ENCODE results near the gene FLII. TPM values are rescaled to one million over a fixed set of nuclear protein-coding genes. Genes with fewer than 3 reads are reported as not detected.

The FLII gene
- total and polyA plus RNA-seq, 3 donors from 2014 or later, result 317 to 383 (median 351) TPM

DNA sequence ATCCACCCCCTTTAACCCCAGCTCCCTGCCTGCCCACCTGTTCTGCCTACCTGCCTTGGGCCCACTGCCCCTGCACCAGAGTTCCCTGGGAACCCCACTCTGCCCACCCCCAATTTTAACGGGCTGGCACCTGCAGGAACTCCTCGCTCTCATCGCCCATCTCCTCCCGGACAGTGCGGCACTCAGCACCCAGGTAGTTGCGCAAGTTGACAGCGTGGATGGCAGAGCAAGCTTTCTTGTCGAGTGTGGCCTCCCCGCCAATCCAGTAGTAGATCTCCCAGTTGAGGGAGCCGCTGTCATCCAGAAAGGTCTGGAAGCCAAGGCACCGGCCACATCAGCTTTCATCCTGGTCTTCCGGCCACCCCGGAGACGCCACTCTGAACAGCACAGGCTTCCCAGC, 7.8 kb downstream of the FLII start:
- H3K36me3 ChIP-seq (ENCODE audit: low read depth, missing control alignments), result no peaks in the 10 kb centered on the region
- 95 to 97% methylated on average over 11 to 14 of the region's 14 CpGs for WGBS, 2 donors
- H3K27ac ChIP-seq, result no peak overlapping the region
- no peak for DNase-seq
- H3K27me3 ChIP-seq, result no peaks in the 10 kb centered on the region
- peaks cover 26% of the 10 kb centered on the region for H3K4me1 ChIP-seq
- H3K4me3 ChIP-seq, result no peak overlapping the region
- intact Hi-C loops (cut with DNase I; ENCODE audit: low total_unique reads), result no loop called here
- no peak for TF ChIP-seq POLR2A (IDR thresholded peaks at IDR 0.05)
- TF ChIP-seq, protein P1, sequence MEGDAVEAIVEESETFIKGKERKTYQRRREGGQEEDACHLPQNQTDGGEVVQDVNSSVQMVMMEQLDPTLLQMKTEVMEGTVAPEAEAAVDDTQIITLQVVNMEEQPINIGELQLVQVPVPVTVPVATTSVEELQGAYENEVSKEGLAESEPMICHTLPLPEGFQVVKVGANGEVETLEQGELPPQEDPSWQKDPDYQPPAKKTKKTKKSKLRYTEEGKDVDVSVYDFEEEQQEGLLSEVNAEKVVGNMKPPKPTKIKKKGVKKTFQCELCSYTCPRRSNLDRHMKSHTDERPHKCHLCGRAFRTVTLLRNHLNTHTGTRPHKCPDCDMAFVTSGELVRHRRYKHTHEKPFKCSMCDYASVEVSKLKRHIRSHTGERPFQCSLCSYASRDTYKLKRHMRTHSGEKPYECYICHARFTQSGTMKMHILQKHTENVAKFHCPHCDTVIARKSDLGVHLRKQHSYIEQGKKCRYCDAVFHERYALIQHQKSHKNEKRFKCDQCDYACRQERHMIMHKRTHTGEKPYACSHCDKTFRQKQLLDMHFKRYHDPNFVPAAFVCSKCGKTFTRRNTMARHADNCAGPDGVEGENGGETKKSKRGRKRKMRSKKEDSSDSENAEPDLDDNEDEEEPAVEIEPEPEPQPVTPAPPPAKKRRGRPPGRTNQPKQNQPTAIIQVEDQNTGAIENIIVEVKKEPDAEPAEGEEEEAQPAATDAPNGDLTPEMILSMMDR (IDR thresholded peaks at IDR 0.05), result no peak
- H3K9me3 ChIP-seq, result no peaks in the 10 kb centered on the region

DNA sequence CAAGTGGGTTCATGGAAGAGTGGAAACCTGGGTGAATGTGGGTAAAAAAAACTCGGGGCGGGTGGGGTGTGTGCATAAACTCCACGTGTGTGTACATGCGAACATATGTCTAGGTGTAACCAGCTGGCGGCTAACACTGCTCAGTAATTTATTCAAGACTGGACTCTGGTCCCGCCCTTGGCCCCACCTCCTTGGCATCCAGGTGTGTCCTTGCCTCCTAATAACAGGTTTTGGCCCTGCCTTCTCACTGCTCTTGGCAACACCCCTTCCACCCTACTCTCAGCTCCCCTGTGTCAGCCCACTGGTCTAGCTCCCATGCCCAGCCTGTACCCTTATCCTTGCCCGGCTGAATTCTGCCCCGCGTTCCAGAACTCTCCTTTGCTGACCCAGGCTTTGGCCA, 8.3 kb downstream of the FLII start:
- DNase-seq, result no peak
- H3K27me3 ChIP-seq, result no peaks in the 10 kb centered on the region
- intact Hi-C loops (cut with DNase I; ENCODE audit: low total_unique reads), result no loop called here
- no peak overlapping the region for H3K27ac ChIP-seq
- peaks cover 26% of the 10 kb centered on the region for H3K4me1 ChIP-seq
- H3K36me3 ChIP-seq (ENCODE audit: low read depth, missing control alignments), result no peaks in the 10 kb centered on the region
- 76 to 94% methylated on average over 9 of the region's 9 CpGs for WGBS, 2 donors
- H3K9me3 ChIP-seq, result no peaks in the 10 kb centered on the region
- TF ChIP-seq, protein P1 (IDR thresholded peaks at IDR 0.05), result no peak
- no peak for TF ChIP-seq POLR2A (IDR thresholded peaks at IDR 0.05)
- no peak overlapping the region for H3K4me3 ChIP-seq

DNA sequence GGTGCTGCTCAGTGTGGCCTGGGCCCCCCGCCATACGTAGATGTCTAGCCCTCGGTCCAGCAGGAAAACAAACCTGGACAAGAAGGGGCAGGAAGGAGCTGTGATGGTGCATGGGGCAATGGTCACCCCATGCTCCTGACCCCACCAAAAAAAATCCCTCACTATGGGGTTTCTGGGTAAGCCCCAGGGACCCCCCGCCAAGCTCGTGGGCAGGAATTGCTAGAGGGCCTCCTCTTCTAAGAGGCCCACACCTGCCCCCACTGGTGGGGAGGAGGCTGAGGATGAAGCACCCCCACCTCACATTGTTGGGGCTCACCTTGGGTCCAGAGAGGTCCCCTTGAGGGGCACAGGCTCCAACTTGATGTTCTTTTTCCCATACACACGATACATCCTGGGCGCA, 9.7 kb downstream of the FLII start:
- no peak overlapping the region for H3K27ac ChIP-seq

DNA sequence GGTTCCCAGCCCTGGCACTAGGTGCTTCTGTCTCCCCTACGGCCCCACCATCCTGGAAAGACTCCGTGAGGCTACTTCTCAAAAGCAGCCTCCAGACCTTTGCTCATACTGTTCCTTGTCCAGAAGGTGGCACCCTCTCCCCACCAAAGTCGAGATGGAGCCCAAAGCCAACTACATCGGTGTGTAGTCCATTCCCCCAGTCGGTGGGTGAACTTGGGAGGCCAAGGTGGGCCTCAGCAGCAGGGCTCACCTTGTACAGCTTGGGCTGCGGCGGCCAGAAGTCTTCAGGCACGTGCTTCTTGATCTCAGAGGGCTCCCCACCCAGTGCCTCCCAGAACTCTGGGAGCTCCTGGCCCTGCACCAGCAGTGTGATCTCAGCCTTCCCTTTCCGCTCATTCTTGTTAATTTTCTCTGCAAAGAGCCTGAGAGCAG, 10.2 kb downstream of the FLII start:
- DNase-seq, result peak; percentile 66
- H3K9me3 ChIP-seq, result no peaks in the 10 kb centered on the region
- TF ChIP-seq, protein P1 (IDR thresholded peaks at IDR 0.05), result peak; percentile 56 to 69 (median 63)
- TF ChIP-seq POLR2A (IDR thresholded peaks at IDR 0.05), result no peak
- intact Hi-C loops (cut with DNase I; ENCODE audit: low total_unique reads), result no loop called here
- WGBS, 2 donors, result 24 to 31% methylated on average over 7 to 9 of the region's 9 CpGs
- peaks cover 26% of the 10 kb centered on the region for H3K4me1 ChIP-seq
- H3K4me3 ChIP-seq, result no peak overlapping the region
- H3K27me3 ChIP-seq, result no peaks in the 10 kb centered on the region
- H3K36me3 ChIP-seq (ENCODE audit: low read depth, missing control alignments), result no peaks in the 10 kb centered on the region
- peak overlapping the region; percentile 27 to 39 for H3K27ac ChIP-seq

More for the DNA sequence above, 9.7 kb downstream of the FLII start:
- Histone ChIP-seq H3K4me3 (no peak overlapping the region), H3K27me3 (no peaks in the 10 kb centered on the region), H3K9me3 (no peaks in the 10 kb centered on the region), H3K36me3 (ENCODE audit: low read depth, missing control alignments) (no peaks in the 10 kb centered on the region), H3K4me1 (peaks cover 26% of the 10 kb centered on the region)
- no peak for TF ChIP-seq POLR2A (IDR thresholded peaks at IDR 0.05)
- TF ChIP-seq, protein P1 (IDR thresholded peaks at IDR 0.05), result no peak
- no peak for DNase-seq
- intact Hi-C loops (cut with DNase I; ENCODE audit: low total_unique reads), result no loop called here
- WGBS, 2 donors, result 92% methylated on average over 6 to 7 of the region's 7 CpGs

DNA sequence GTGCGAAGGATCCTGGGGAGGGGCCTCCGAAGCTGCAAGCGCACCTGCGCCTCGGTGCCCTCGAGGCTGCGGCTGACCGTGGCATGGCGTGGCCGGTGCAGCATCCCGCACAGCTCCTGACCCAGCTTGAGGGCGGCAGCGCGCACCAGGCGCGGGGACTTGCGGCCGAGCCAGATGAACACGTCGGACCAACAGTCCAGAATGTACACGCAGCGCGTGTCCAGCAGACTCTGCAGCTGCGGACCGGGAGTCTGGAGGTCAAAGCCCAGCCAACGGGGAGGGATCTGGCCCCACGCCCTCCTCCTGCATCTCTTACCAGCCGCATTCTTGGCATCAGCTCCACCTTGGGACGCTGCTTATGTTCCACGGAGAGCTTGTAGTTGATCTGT, 10.9 kb downstream of the FLII start:
- intact Hi-C loops (cut with DNase I; ENCODE audit: low total_unique reads), result no loop called here
- DNase-seq, result peak; percentile 72
- H3K27ac ChIP-seq, result peak overlapping the region; percentile 31 to 56
- peaks cover 26% of the 10 kb centered on the region for H3K4me1 ChIP-seq
- no peaks in the 10 kb centered on the region for H3K9me3 ChIP-seq
- no peaks in the 10 kb centered on the region for H3K36me3 ChIP-seq (ENCODE audit: low read depth, missing control alignments)
- WGBS, 2 donors, result 19 to 26% methylated on average over 30 of the region's 30 CpGs
- peak overlapping the region in 1 of 2 donors; percentile 36 for H3K4me3 ChIP-seq
- TF ChIP-seq, protein P1 (IDR thresholded peaks at IDR 0.05), result no peak
- TF ChIP-seq POLR2A (IDR thresholded peaks at IDR 0.05), result no peak
- H3K27me3 ChIP-seq, result no peaks in the 10 kb centered on the region
